Dermis blood vessel endothelial cell (primary cell): ENCODE measurements around the gene TSPAN4. TPM values are rescaled to one million over a fixed set of nuclear protein-coding genes. Genes with fewer than 3 reads are reported as not detected.

Experiments used
- DNase-seq: peaks from one replicate; pipeline ENCODE4 v3.0.0; 2010
- total RNA-seq: library from RNA; depleted of rRNA; stranded (reverse); fragments of >200 nt; gene quantifications from 2 replicates; pipeline ENCODE4 v1.2.3, GENCODE V29; 2014

The TSPAN4 gene
- total RNA-seq, 1 donor from 2014 or later, result 179 TPM

- DNase-seq, result no peak
These were observed 23.1 kb downstream of the TSPAN4 start for GRCh38 chr11:865462-866430.

- no peak for DNase-seq
These were observed 23.8 kb downstream of the TSPAN4 start for GRCh38 chr11:866481-866880.

- no peak for DNase-seq
These were observed 25.3 kb downstream of the TSPAN4 start for GRCh38 chr11:867856-868358.

- DNase-seq, result no peak
These were observed 25.7 kb downstream of the TSPAN4 start for GRCh38 chr11:868394-868793.

- no peak for DNase-seq
These were observed 26.1 kb downstream of the TSPAN4 start for GRCh38 chr11:868802-869201.

- no peak for DNase-seq
These were observed 26.9 kb downstream of the TSPAN4 start for GRCh38 chr11:869399-870126.

GRCh38 chr11:870127-870413 lies 27.4 kb downstream of the TSPAN4 start:
- DNase-seq, result peak; percentile 36

GRCh38 chr11:870418-870817 lies 27.8 kb downstream of the TSPAN4 start:
- no peak for DNase-seq

GRCh38 chr11:871472-871871 lies 28.8 kb downstream of the TSPAN4 start:
- DNase-seq, result no peak

GRCh38 chr11:872799-873198 lies 30.1 kb downstream of the TSPAN4 start:
- DNase-seq, result no peak

- no peak for DNase-seq
These were observed 31.1 kb downstream of the TSPAN4 start for GRCh38 chr11:873706-874105.

- DNase-seq, result no peak
These were observed 32.6 kb downstream of the TSPAN4 start for GRCh38 chr11:875203-875602.

GRCh38 chr11:875769-876301 lies 33.2 kb downstream of the TSPAN4 start:
- no peak for DNase-seq

- DNase-seq, result no peak
These were observed 33.9 kb downstream of the TSPAN4 start for GRCh38 chr11:876545-876944.

GRCh38 chr11:877565-877964 lies 34.9 kb downstream of the TSPAN4 start:
- DNase-seq, result peak; percentile 14

GRCh38 chr11:880447-880846 lies 37.8 kb downstream of the TSPAN4 start:
- no peak for DNase-seq

- DNase-seq, result no peak
These were observed 39.9 kb downstream of the TSPAN4 start for GRCh38 chr11:882596-882995.

- no peak for DNase-seq
These were observed 40.9 kb downstream of the TSPAN4 start for GRCh38 chr11:883527-883926.

GRCh38 chr11:884578-885070 lies 42.0 kb downstream of the TSPAN4 start:
- DNase-seq, result no peak

- no peak for DNase-seq
These were observed 43.9 kb downstream of the TSPAN4 start for GRCh38 chr11:886568-886967.

- DNase-seq, result no peak
These were observed 44.9 kb downstream of the TSPAN4 start for GRCh38 chr11:887589-887988.

- no peak for DNase-seq
These were observed 45.9 kb downstream of the TSPAN4 start for GRCh38 chr11:888310-889212.
